ENCODE results near the gene FKBP9. TPM values are rescaled to one million over a fixed set of nuclear protein-coding genes. Genes with fewer than 3 reads are reported as not detected.

The FKBP9 gene
- total and polyA plus RNA-seq, 2 donors (not counting 3 experiments of a cell fraction or from before 2014, with no cell fraction given): 88.7 to 124 TPM

GRCh38 chr7:32928785-32929298 is 28.4 kb upstream of the FKBP9 start:
- BruUV-seq (replicated peaks): no TSS peak
- H3K79me2 ChIP-seq (ENCODE audit: control insufficient read depth, insufficient read depth, low read length): peaks cover 3% of the 10 kb centered on the region
- peaks cover 3 to 15% of the 10 kb centered on the region in 2 experiments for H3K36me3 ChIP-seq (ENCODE audit: control insufficient read depth in 2 of 2, extremely low read depth in 1 of 2, insufficient read depth in 2 of 2, low read length in 2 of 2)
- no peak overlapping the region for H3K9ac ChIP-seq (replicated peaks; ENCODE audit: extremely low read depth, insufficient read depth, low read length)
- H3K9me3 ChIP-seq (replicated peaks; ENCODE audit: control insufficient read depth, insufficient read depth, low read length): no peaks in the 10 kb centered on the region
- no peaks in the 10 kb centered on the region for H3K27me3 ChIP-seq (ENCODE audit: control insufficient read depth in 2 of 2, insufficient read depth in 2 of 2, low read length in 2 of 2)
- H2AFZ ChIP-seq (ENCODE audit: low read depth, low read length): no peak overlapping the region
- H4K20me1 ChIP-seq (replicated peaks; ENCODE audit: control insufficient read depth, extremely low read depth, insufficient read depth, low read length): no peaks in the 10 kb centered on the region
- intact Hi-C loops (cut with micrococcal nuclease): no loop called here
- dilution Hi-C loops (cut with MboI; ENCODE audit: extremely low pct_ligation_motif_present, low sequenced_read_pairs): no loop called here
- FAIRE-seq (no peak), DNase-seq (ENCODE audit: low read depth, low spot score) (no peak)
- ChIA-PET POLR2A (interaction anchor here (0.7 kb wide), 1 partner anchor 28 kb away, joined by 4 read pairs; no protein-coding TSS in a partner anchor), CTCF (interaction anchor here (0.7 to 1.7 kb wide), 4 partner anchors 9 to 82 kb away, joined by 3 to 7 read pairs (median 4); no protein-coding TSS in a partner anchor)
- no peaks in the 10 kb centered on the region for H3K4me1 ChIP-seq (ENCODE audit: control insufficient read depth, extremely low read depth, insufficient read depth, low read length)
- no peak overlapping the region for H3K4me2 ChIP-seq (ENCODE audit: insufficient read depth, low read length)
- H3K9me1 ChIP-seq (replicated peaks; ENCODE audit: control insufficient read depth, extremely low read depth, insufficient read depth, low read length): no peaks in the 10 kb centered on the region
- H3K4me3 ChIP-seq (replicated peaks in 1 of 3; ENCODE audit: insufficient read depth in 1 of 3, low read depth in 1 of 3, low read length in 3 of 3): no peak overlapping the region
- no peak for TF ChIP-seq GATA2 (IDR thresholded peaks at IDR 0.05; ENCODE audit: insufficient read depth, insufficient read length, low read depth, low read length)
- TF ChIP-seq POLR2A (IDR thresholded peaks at IDR 0.05; ENCODE audit: low read depth, low read length): no peak
- TF ChIP-seq, protein P1, sequence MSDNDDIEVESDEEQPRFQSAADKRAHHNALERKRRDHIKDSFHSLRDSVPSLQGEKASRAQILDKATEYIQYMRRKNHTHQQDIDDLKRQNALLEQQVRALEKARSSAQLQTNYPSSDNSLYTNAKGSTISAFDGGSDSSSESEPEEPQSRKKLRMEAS (IDR thresholded peaks at IDR 0.05; ENCODE audit: insufficient read depth, insufficient read length): no peak
- TF ChIP-seq, protein P2, sequence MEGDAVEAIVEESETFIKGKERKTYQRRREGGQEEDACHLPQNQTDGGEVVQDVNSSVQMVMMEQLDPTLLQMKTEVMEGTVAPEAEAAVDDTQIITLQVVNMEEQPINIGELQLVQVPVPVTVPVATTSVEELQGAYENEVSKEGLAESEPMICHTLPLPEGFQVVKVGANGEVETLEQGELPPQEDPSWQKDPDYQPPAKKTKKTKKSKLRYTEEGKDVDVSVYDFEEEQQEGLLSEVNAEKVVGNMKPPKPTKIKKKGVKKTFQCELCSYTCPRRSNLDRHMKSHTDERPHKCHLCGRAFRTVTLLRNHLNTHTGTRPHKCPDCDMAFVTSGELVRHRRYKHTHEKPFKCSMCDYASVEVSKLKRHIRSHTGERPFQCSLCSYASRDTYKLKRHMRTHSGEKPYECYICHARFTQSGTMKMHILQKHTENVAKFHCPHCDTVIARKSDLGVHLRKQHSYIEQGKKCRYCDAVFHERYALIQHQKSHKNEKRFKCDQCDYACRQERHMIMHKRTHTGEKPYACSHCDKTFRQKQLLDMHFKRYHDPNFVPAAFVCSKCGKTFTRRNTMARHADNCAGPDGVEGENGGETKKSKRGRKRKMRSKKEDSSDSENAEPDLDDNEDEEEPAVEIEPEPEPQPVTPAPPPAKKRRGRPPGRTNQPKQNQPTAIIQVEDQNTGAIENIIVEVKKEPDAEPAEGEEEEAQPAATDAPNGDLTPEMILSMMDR (IDR thresholded peaks at IDR 0.05; ENCODE audit: extremely low read depth in 1 of 2, insufficient read depth in 1 of 2, low read depth in 1 of 2, low read length in 2 of 2): no peak
- no peak overlapping the region for H3K27ac ChIP-seq (ENCODE audit: insufficient read depth, low read depth, low read length)

Data from endothelial cell of umbilical vein (primary cell).